Measurements from ENCODE around the gene MAGEB17.
A peak's percentile ranks its signal among the peaks of the same experiment; 100 is the strongest.
"Not testable (repeated sequence)": the region's sequence is repeated elsewhere in the genome, so short reads cannot be mapped to it uniquely, and the experiment has no call there.

MAGEB17 gene

DNA sequence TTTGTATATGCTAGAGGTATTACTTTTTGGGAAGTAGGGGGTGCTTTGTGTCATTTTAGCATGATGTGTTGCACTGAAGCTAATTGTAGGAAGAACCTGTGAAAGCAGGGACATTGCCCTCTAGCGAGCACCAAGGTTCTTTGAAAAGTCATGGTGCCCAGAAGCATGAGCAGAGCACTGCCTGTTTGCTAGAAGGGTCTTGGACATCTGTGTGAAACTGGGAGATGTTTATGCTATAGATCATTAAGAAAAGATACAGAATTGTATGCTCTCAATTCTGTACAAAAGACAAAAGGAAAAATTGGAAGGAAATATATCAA is 29.2 kb upstream of the MAGEB17 start:
- H3K4me1 ChIP-seq (ENCODE audit: control insufficient read depth, insufficient read depth, low read length), result peaks cover 25% of the 10 kb centered on the region
- peaks cover 40% of the 10 kb centered on the region; the same call in 1 of the 2 replicates for H3K36me3 ChIP-seq (ENCODE audit: control insufficient read depth, insufficient read depth, low read length)
- no peaks in the 10 kb centered on the region for H3K27me3 ChIP-seq (ENCODE audit: control insufficient read depth, insufficient read depth, low read length)
- no peak overlapping the region for H3K27ac ChIP-seq (ENCODE audit: low read depth, low read length)
- no peak overlapping the region for H3K9ac ChIP-seq (ENCODE audit: low read length)
- no peaks in the 10 kb centered on the region for H3K9me3 ChIP-seq (ENCODE audit: control insufficient read depth, insufficient read depth, low read depth, low read length)
- H3K4me3 ChIP-seq (ENCODE audit: low read depth, low read length), result no peak overlapping the region

DNA sequence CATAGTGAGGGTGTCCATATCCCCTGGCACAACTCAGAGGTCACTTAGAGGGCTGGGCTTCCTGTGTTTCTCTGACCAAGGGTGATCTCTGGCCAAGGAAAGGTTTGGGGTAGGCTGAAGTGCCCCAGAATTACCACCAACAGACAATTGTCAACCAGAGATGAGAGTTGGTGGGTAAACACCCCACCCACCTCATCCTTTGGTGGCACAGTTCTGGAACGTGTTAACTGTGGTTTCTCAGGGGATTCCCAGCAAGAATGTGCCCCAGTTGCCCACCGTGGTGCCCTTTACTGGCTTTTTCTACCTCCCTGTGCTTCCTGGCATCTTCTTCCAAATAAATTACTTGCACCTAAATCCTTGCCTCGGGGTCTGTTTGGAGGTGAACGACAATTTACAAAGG is 26.8 kb upstream of the MAGEB17 start:
- peaks cover 58% of the 10 kb centered on the region for H3K36me3 ChIP-seq (ENCODE audit: control insufficient read depth, insufficient read depth, low read length)
- no peaks in the 10 kb centered on the region for H3K27me3 ChIP-seq (ENCODE audit: control insufficient read depth, insufficient read depth, low read length)
- H3K4me1 ChIP-seq (ENCODE audit: control insufficient read depth, insufficient read depth, low read length), result peaks cover 14% of the 10 kb centered on the region
- H3K4me3 ChIP-seq (ENCODE audit: low read depth, low read length), result no peak overlapping the region
- H3K27ac ChIP-seq (ENCODE audit: low read depth, low read length), result peak overlapping the region; percentile 1; the same call in 1 of the 2 replicates
- H3K9ac ChIP-seq (ENCODE audit: low read length), result no peak overlapping the region
- no peaks in the 10 kb centered on the region for H3K9me3 ChIP-seq (ENCODE audit: control insufficient read depth, insufficient read depth, low read depth, low read length)

DNA sequence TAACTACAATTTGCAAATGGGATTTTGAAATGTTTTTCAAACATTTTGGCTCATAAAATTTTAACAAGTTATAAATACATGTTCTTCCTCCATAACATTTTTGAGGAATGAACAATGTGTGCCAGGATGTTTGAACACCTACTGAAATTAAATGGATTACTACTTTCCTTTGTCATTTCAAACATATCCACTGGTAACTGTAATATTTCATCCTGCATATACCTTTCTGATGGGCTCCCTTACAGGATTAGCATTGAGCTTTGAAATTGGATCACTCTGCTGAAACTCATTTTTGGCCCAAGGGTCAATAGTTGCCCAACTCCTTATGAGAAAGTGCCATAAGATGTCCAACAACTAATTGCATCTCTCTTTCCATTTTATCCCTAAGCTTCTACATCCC is 26.3 kb upstream of the MAGEB17 start:
- H3K4me1 ChIP-seq (ENCODE audit: control insufficient read depth, insufficient read depth, low read length), result peaks cover 10% of the 10 kb centered on the region
- H3K9me3 ChIP-seq (ENCODE audit: control insufficient read depth, insufficient read depth, low read depth, low read length), result no peaks in the 10 kb centered on the region
- H3K36me3 ChIP-seq (ENCODE audit: control insufficient read depth, insufficient read depth, low read length), result peaks cover 63% of the 10 kb centered on the region
- H3K4me3 ChIP-seq (ENCODE audit: low read depth, low read length), result no peak overlapping the region
- no peaks in the 10 kb centered on the region for H3K27me3 ChIP-seq (ENCODE audit: control insufficient read depth, insufficient read depth, low read length)
- H3K9ac ChIP-seq (ENCODE audit: low read length), result no peak overlapping the region
- H3K27ac ChIP-seq (ENCODE audit: low read depth, low read length), result 0 out of 2 replicates have a peak overlapping the region, but pooled peaks have one; percentile 1

DNA sequence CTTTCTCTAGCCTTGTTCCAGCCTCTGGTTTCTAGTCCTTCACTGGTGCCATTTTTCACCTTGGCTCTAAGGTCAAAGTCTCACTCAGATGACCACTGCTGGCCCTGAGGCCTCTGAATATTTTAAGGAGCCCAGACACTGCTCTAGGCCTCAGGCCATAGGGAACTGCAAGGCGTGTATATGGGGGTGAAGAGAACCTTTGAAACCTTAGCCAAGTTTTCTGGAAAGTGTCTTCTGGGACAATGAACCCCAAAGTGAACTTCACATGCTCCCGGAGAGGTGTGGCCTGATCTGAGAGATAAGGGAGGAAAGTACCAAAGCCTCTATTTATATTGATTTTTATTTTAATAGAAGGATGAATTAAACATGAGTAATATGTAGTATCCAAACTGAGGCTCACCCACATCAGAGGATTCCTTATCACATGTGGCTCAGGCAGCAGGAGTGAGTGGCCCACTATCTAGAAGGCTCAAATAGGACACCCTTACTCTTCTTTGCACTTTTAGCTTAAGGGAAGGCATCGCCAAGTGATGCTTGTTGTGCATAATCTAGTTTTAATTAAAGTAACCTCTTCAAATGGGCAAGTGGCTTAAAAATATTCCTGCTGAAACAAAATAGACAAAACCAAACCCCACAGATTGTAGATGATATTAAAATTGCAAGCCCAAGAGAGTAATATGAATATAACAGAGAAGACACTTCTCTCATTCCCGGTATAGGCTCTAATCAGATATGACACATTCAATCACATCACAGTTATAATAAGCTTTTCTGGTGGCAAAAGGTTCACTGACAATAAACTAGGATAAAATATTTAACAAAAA is 25.6 kb upstream of the MAGEB17 start:
- peaks cover 66% of the 10 kb centered on the region for H3K36me3 ChIP-seq (ENCODE audit: control insufficient read depth, insufficient read depth, low read length)
- no peaks in the 10 kb centered on the region for H3K27me3 ChIP-seq (ENCODE audit: control insufficient read depth, insufficient read depth, low read length)
- peaks cover 10% of the 10 kb centered on the region for H3K4me1 ChIP-seq (ENCODE audit: control insufficient read depth, insufficient read depth, low read length)
- no peaks in the 10 kb centered on the region for H3K9me3 ChIP-seq (ENCODE audit: control insufficient read depth, insufficient read depth, low read depth, low read length)
- H3K4me3 ChIP-seq (ENCODE audit: low read depth, low read length), result no peak overlapping the region
- H3K27ac ChIP-seq (ENCODE audit: low read depth, low read length), result no peak overlapping the region
- H3K9ac ChIP-seq (ENCODE audit: low read length), result no peak overlapping the region

DNA sequence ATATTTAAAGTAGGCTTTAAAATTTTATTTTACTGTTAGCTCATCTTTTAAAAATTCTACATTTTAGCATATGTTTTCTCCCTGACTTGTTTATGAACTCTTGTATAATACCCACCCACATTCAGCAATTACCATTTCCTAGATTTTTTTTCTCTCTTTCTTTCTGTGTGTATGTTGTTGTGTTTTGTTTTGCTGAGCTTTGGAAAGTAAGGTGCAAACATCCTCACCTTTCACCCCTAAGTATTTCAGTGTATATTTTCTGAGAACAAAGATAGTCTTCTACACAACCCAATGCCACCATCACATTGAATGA is 25.1 kb upstream of the MAGEB17 start:
- peaks cover 67% of the 10 kb centered on the region for H3K36me3 ChIP-seq (ENCODE audit: control insufficient read depth, insufficient read depth, low read length)
- peaks cover 6% of the 10 kb centered on the region for H3K4me1 ChIP-seq (ENCODE audit: control insufficient read depth, insufficient read depth, low read length)
- H3K9ac ChIP-seq (ENCODE audit: low read length), result no peak overlapping the region
- no peaks in the 10 kb centered on the region for H3K9me3 ChIP-seq (ENCODE audit: control insufficient read depth, insufficient read depth, low read depth, low read length)
- H3K4me3 ChIP-seq (ENCODE audit: low read depth, low read length), result no peak overlapping the region
- H3K27ac ChIP-seq (ENCODE audit: low read depth, low read length), result no peak overlapping the region
- H3K27me3 ChIP-seq (ENCODE audit: control insufficient read depth, insufficient read depth, low read length), result no peaks in the 10 kb centered on the region

DNA sequence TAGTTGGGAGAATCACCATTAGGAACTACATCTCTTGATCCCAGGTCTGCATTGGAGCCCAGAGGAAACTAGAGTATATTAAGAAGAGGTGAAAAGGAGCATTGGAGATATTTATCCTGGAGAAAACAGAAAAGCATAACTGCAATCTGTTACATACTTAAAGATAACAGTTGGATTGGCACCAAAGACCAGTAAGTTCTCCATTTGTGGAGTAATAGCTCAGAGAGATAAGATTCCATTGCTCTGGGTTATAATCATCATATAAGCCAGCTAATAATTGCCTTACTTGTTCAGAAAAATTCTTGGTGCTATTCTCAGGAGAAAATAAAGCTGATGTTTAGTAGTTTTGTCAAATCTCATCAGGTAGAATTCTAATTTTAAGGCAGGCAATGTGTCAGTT is 23.3 kb upstream of the MAGEB17 start:
- peaks cover 13% of the 10 kb centered on the region for H3K4me1 ChIP-seq (ENCODE audit: control insufficient read depth, insufficient read depth, low read length)
- H3K36me3 ChIP-seq (ENCODE audit: control insufficient read depth, insufficient read depth, low read length), result peaks cover 82% of the 10 kb centered on the region
- H3K27me3 ChIP-seq (ENCODE audit: control insufficient read depth, insufficient read depth, low read length), result no peaks in the 10 kb centered on the region
- no peaks in the 10 kb centered on the region for H3K9me3 ChIP-seq (ENCODE audit: control insufficient read depth, insufficient read depth, low read depth, low read length)
- H3K27ac ChIP-seq (ENCODE audit: low read depth, low read length), result no peak overlapping the region
- H3K9ac ChIP-seq (ENCODE audit: low read length), result no peak overlapping the region
- H3K4me3 ChIP-seq (ENCODE audit: low read depth, low read length), result no peak overlapping the region

DNA sequence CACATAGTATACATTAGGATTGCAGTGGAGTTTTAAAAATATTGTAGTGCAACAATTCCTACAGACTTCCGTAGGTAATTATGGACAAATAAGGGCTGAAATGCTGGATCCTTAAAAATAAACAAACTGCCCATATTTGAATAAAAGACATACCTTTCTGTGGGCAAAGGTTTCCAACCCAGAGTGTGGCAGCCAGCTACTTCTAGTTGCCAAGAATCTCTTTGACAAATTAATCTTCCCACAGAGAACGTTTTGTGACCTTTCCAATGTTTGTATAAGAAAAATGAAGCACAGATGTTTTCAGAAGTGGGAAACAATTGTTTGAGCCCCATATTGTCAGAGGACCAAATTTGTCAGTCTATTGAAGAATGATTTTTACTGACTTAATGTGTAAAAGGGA is 22.9 kb upstream of the MAGEB17 start:
- Histone ChIP-seq H3K9ac (ENCODE audit: low read length) (no peak overlapping the region), H3K9me3 (ENCODE audit: control insufficient read depth, insufficient read depth, low read depth, low read length) (no peaks in the 10 kb centered on the region), H3K27ac (ENCODE audit: low read depth, low read length) (no peak overlapping the region), H3K36me3 (ENCODE audit: control insufficient read depth, insufficient read depth, low read length) (peaks cover 87% of the 10 kb centered on the region), H3K27me3 (ENCODE audit: control insufficient read depth, insufficient read depth, low read length) (no peaks in the 10 kb centered on the region), H3K4me3 (ENCODE audit: low read depth, low read length) (no peak overlapping the region), H3K4me1 (ENCODE audit: control insufficient read depth, insufficient read depth, low read length) (peaks cover 13% of the 10 kb centered on the region)

DNA sequence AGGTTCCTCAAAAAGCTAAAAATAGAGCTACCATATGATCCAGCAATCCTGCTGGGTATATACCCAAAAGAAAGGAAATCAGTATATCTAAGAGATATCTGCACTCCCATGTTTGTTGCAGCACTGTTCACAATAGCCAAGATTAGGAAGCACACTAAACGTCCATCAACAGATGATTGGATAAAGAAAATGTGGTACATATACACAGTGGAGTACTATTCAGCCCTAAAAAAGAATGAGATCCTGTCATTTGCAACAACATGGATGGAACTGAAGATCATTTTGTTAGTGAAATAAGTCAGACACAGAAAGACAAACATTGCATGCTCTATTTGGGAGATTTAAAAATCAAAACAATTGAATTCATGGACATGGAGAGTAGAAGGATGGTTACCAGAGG is 22.2 kb upstream of the MAGEB17 start:
- not testable (repeated sequence) for H3K27me3 ChIP-seq (ENCODE audit: control insufficient read depth, insufficient read depth, low read length); H3K9ac ChIP-seq (ENCODE audit: low read length); H3K4me3 ChIP-seq (ENCODE audit: low read depth, low read length); H3K9me3 ChIP-seq (ENCODE audit: control insufficient read depth, insufficient read depth, low read depth, low read length); H3K4me1 ChIP-seq (ENCODE audit: control insufficient read depth, insufficient read depth, low read length); H3K27ac ChIP-seq (ENCODE audit: low read depth, low read length)
- H3K36me3 ChIP-seq (ENCODE audit: control insufficient read depth, insufficient read depth, low read length), result peaks cover 88% of the 10 kb centered on the region

GRCh38 chrX:16145656-16146055 is 21.6 kb upstream of the MAGEB17 start:
- Histone ChIP-seq H3K4me3 (ENCODE audit: low read depth, low read length) (no peak overlapping the region), H3K9ac (ENCODE audit: low read length) (no peak overlapping the region), H3K27ac (ENCODE audit: low read depth, low read length) (no peak overlapping the region), H3K9me3 (ENCODE audit: control insufficient read depth, insufficient read depth, low read depth, low read length) (no peaks in the 10 kb centered on the region), H3K27me3 (ENCODE audit: control insufficient read depth, insufficient read depth, low read length) (no peaks in the 10 kb centered on the region), H3K36me3 (ENCODE audit: control insufficient read depth, insufficient read depth, low read length) (peaks cover 89% of the 10 kb centered on the region), H3K4me1 (ENCODE audit: control insufficient read depth, insufficient read depth, low read length) (peaks cover 8% of the 10 kb centered on the region)

GRCh38 chrX:16148896-16149295 is 18.4 kb upstream of the MAGEB17 start:
- Histone ChIP-seq H3K9ac (ENCODE audit: low read length) (no peak overlapping the region), H3K4me1 (ENCODE audit: control insufficient read depth, insufficient read depth, low read length) (peaks cover 8% of the 10 kb centered on the region; the same call in 1 of the 2 replicates), H3K4me3 (ENCODE audit: low read depth, low read length) (no peak overlapping the region), H3K27me3 (ENCODE audit: control insufficient read depth, insufficient read depth, low read length) (no peaks in the 10 kb centered on the region), H3K36me3 (ENCODE audit: control insufficient read depth, insufficient read depth, low read length) (peaks cover 98% of the 10 kb centered on the region), H3K9me3 (ENCODE audit: control insufficient read depth, insufficient read depth, low read depth, low read length) (no peaks in the 10 kb centered on the region), H3K27ac (ENCODE audit: low read depth, low read length) (no peak overlapping the region)

- no peak overlapping the region for H3K9ac ChIP-seq (ENCODE audit: low read length)
- H3K27me3 ChIP-seq (ENCODE audit: control insufficient read depth, insufficient read depth, low read length), result no peaks in the 10 kb centered on the region
- peaks cover 13% of the 10 kb centered on the region; the same call in 1 of the 2 replicates for H3K4me1 ChIP-seq (ENCODE audit: control insufficient read depth, insufficient read depth, low read length)
- no peaks in the 10 kb centered on the region for H3K9me3 ChIP-seq (ENCODE audit: control insufficient read depth, insufficient read depth, low read depth, low read length)
- H3K27ac ChIP-seq (ENCODE audit: low read depth, low read length), result no peak overlapping the region
- H3K4me3 ChIP-seq (ENCODE audit: low read depth, low read length), result no peak overlapping the region
- H3K36me3 ChIP-seq (ENCODE audit: control insufficient read depth, insufficient read depth, low read length), result peaks cover 100% of the 10 kb centered on the region
Observed at GRCh38 chrX:16155581-16156096, 11.6 kb upstream of the MAGEB17 start.
